ENCODE data around the gene CHML.

CHML gene

GRCh38 chr1:241617426-241617825 lies 22.7 kb downstream of the CHML start:
- no peaks in the 10 kb centered on the region for H3K27me3 ChIP-seq (ENCODE audit: insufficient read depth, low read length, poor library complexity, severe bottlenecking)
- TF ChIP-seq CTCF (conservative IDR thresholded peaks at IDR 0.05; ENCODE audit: low read length) (no peak), EZH2phosphoT487 (IDR thresholded peaks at IDR 0.05; ENCODE audit: borderline replicate concordance) (no peak)
- H3K4me1 ChIP-seq (ENCODE audit: insufficient read depth, low read length, poor library complexity, severe bottlenecking), result no peaks in the 10 kb centered on the region
- H3F3A ChIP-seq (ENCODE audit: low read depth), result no peaks in the 10 kb centered on the region
- H4K20me1 ChIP-seq (ENCODE audit: insufficient read depth, low read length, poor library complexity, severe bottlenecking), result no peaks in the 10 kb centered on the region
- no peak overlapping the region for H3K4me3 ChIP-seq (ENCODE audit: low read length, poor library complexity, severe bottlenecking)
- no peak overlapping the region for H2AFZ ChIP-seq (ENCODE audit: low read length)
- no peaks in the 10 kb centered on the region for H3K36me3 ChIP-seq (ENCODE audit: insufficient read depth, low read length)
- H3K9me3 ChIP-seq (ENCODE audit: insufficient read depth, low read depth, low read length), result no peaks in the 10 kb centered on the region
- no peak overlapping the region for H3K4me2 ChIP-seq (ENCODE audit: low read depth, low read length, poor library complexity, severe bottlenecking)
- no peaks in the 10 kb centered on the region for H3K79me2 ChIP-seq (ENCODE audit: insufficient read depth, low read length)
- no peaks in the 10 kb centered on the region for H3K9me2 ChIP-seq (replicated peaks; ENCODE audit: low read depth, low read length)
- no peak overlapping the region for H3K9ac ChIP-seq (ENCODE audit: low read depth, low read length, poor library complexity, severe bottlenecking)

GRCh38 chr1:241615043-241615974 lies 24.9 kb downstream of the CHML start:
- H3F3A ChIP-seq (ENCODE audit: low read depth), result no peaks in the 10 kb centered on the region
- H3K9me3 ChIP-seq (ENCODE audit: insufficient read depth, low read depth, low read length), result no peaks in the 10 kb centered on the region
- H2AFZ ChIP-seq (ENCODE audit: low read length), result no peak overlapping the region
- no peak overlapping the region for H3K4me3 ChIP-seq (ENCODE audit: low read length, poor library complexity, severe bottlenecking)
- no peaks in the 10 kb centered on the region for H3K27me3 ChIP-seq (ENCODE audit: insufficient read depth, low read length, poor library complexity, severe bottlenecking)
- no peak overlapping the region for H3K4me2 ChIP-seq (ENCODE audit: low read depth, low read length, poor library complexity, severe bottlenecking)
- H3K9ac ChIP-seq (ENCODE audit: low read depth, low read length, poor library complexity, severe bottlenecking), result no peak overlapping the region
- no peaks in the 10 kb centered on the region for H3K4me1 ChIP-seq (ENCODE audit: insufficient read depth, low read length, poor library complexity, severe bottlenecking)
- no peaks in the 10 kb centered on the region for H3K9me2 ChIP-seq (replicated peaks; ENCODE audit: low read depth, low read length)
- no peaks in the 10 kb centered on the region for H4K20me1 ChIP-seq (ENCODE audit: insufficient read depth, low read length, poor library complexity, severe bottlenecking)
- TF ChIP-seq CTCF (conservative IDR thresholded peaks at IDR 0.05; ENCODE audit: low read length) (no peak), EZH2phosphoT487 (IDR thresholded peaks at IDR 0.05; ENCODE audit: borderline replicate concordance) (no peak)
- H3K79me2 ChIP-seq (ENCODE audit: insufficient read depth, low read length), result no peaks in the 10 kb centered on the region
- H3K36me3 ChIP-seq (ENCODE audit: insufficient read depth, low read length), result no peaks in the 10 kb centered on the region

DNA sequence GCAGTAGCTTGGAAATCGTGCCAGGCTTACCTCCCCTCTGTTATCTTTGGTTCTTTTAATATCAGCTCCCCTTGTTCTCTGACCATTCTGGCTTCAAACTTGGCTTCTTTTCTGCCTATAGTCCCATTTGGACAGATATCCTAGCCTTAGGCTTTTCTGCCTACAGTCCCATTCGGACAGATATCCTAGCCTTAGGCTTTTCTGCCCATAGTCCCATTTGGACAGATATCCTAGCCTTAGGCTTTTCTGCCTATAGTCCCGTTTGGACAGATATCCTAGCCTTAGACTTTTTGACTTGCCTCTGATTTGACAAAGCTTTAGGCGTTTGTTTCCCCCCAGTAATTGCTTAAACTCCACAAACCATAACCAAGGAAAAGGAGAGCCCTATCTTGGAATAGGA lies 25.6 kb downstream of the CHML start:
- H3F3A ChIP-seq (ENCODE audit: low read depth), result no peaks in the 10 kb centered on the region
- H3K79me2 ChIP-seq (ENCODE audit: insufficient read depth, low read length), result no peaks in the 10 kb centered on the region
- H2AFZ ChIP-seq (ENCODE audit: low read length), result no peak overlapping the region
- H3K36me3 ChIP-seq (ENCODE audit: insufficient read depth, low read length), result no peaks in the 10 kb centered on the region
- no peaks in the 10 kb centered on the region for H3K4me1 ChIP-seq (ENCODE audit: insufficient read depth, low read length, poor library complexity, severe bottlenecking)
- H3K4me2 ChIP-seq (ENCODE audit: low read depth, low read length, poor library complexity, severe bottlenecking), result no peak overlapping the region
- no peak overlapping the region for H3K9ac ChIP-seq (ENCODE audit: low read depth, low read length, poor library complexity, severe bottlenecking)
- H3K9me2 ChIP-seq (replicated peaks; ENCODE audit: low read depth, low read length), result no peaks in the 10 kb centered on the region
- no peaks in the 10 kb centered on the region for H4K20me1 ChIP-seq (ENCODE audit: insufficient read depth, low read length, poor library complexity, severe bottlenecking)
- TF ChIP-seq CTCF (conservative IDR thresholded peaks at IDR 0.05; ENCODE audit: low read length) (no peak), EZH2phosphoT487 (IDR thresholded peaks at IDR 0.05; ENCODE audit: borderline replicate concordance) (no peak)
- no peaks in the 10 kb centered on the region for H3K9me3 ChIP-seq (ENCODE audit: insufficient read depth, low read depth, low read length)
- no peaks in the 10 kb centered on the region for H3K27me3 ChIP-seq (ENCODE audit: insufficient read depth, low read length, poor library complexity, severe bottlenecking)
- no peak overlapping the region for H3K4me3 ChIP-seq (ENCODE audit: low read length, poor library complexity, severe bottlenecking)
